Astrocyte (in vitro differentiated cells and primary cell): ENCODE results near the gene HMX2.
"Not testable (repeated sequence)": the region's sequence is repeated elsewhere in the genome, so short reads cannot be mapped to it uniquely, and the experiment has no call there.

Experiments
- CTCF ChIP-seq: IDR thresholded peaks from 2 replicates; pipeline ENCODE4 v1.5.1; 2011; ENCODE audit warnings: low read depth, mild to moderate bottlenecking, inconsistent platforms, low read length, moderate library complexity; ENCODE audit not compliant: insufficient read depth
- EZH2 ChIP-seq: IDR thresholded peaks from 2 replicates; pipeline ENCODE4 v1.6.1; 2012; ENCODE audit warnings: mild to moderate bottlenecking, low read length, inconsistent platforms; ENCODE audit not compliant: insufficient read depth

GRCh38 chr10:123171616-123172015 is 23.7 kb downstream of the HMX2 start:
- not testable (repeated sequence) for TF ChIP-seq CTCF, EZH2
